CD4-positive, alpha-beta T cell treated with Interleukin-10 for 1 hour (primary cell): ENCODE results near the gene DNAJC24.
A peak's percentile ranks its signal among the peaks of the same experiment; 100 is the strongest.
"Not testable (repeated sequence)": the region's sequence is repeated elsewhere in the genome, so short reads cannot be mapped to it uniquely, and the experiment has no call there.

ENCODE experiments used
- DNase-seq: peaks from one replicate; pipeline ENCODE4 v3.0.0-alpha.2; 2020

The DNAJC24 gene, protein sequence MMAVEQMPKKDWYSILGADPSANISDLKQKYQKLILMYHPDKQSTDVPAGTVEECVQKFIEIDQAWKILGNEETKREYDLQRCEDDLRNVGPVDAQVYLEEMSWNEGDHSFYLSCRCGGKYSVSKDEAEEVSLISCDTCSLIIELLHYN

DNA sequence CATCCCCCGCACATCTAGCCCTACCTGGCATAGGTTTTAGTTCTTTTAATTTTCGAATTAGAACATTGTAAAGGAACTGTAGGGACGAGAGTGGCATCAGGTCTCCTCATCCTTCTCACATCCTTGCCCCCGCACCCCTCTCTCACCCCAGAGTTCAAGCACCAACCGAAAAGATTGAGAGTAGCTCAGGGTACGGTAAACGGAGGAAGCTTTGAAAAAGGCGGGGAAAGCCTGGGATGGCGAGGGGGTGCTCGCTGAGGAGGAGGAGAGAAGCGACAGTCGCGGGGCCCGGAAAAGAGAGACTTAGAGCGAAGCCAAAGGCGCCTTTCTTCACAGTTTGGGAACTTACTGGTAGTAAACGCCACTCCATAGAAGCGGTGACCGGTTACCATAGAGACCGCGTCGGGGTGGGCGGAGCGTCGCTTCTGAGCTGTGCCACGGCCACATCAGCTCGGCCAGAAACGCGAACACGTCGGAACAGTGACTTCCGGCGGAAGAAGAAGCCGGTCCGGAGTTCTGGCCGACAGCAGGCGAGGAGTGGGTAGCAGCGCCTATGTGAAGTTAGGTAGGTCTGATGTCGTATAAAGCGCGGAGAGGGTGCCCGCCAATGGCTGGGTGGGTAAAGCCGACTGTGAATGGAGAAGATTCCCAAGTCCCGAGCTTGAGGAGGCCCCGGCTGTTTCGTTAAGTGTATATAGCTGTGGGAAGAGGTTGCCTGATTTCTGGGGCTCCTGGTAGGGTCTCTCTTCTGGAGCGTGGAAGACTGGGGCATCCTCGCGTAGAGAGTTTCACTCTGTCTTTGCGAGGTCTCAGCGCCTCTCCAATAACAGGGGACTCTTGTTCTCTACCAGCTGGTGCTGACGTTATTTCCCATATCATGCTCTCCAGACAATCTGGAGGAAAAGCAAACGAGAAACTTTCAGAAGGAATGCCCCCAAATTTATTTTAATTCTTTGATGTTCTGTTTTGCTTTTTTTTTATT is at the start of gene DNAJC24, which contains the start of gene DCDC1:
DNAJC24 (plus strand) TSS at position 513 of the 982 bp plus-strand sequence. CDS start 889 bp downstream, outside the sequence.
DCDC1 (minus strand) TSS at position 392 of the 982 bp plus-strand sequence. CDS start 41,459 bp downstream, outside the sequence.
- peak; percentile 95 for DNase-seq

DNA sequence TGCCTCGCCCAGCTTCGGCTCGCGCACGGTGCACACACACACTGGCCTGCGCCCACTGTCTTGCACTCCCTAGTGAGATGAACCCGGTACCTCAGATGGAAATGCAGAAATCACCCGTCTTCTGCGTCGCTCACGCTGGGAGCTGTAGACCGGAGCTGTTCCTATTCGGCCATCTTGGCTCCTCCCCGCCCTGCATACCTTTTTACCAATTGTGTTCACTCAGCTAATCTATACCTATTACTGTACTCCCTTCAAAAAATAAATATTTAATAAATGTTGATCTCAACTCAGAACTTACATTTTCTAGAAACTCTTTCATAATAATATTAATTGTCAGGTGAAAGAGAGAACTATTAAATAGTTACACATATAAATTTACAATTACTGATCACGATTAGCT is 48.2 kb upstream of the DNAJC24 start:
- DNase-seq, result not testable (repeated sequence)

DNA sequence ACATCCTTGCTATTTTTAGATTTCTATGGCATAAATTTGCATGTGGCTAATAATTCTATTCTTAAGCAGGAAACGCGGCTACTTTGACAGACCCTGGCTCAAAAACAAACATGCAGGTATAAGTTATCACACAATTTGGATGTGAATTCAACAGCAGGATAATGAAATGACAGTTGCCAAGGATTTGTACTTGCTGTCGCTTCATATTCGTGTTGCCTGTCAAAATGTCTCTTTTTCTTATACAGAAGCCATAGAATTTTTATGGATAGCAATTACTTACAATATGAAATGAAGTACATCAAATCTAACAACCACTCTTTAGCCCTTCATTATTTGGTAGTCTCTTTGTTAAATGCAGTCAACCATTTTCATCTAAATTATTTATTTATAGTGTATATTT is 46.5 kb upstream of the DNAJC24 start:
- DNase-seq, result no peak

DNA sequence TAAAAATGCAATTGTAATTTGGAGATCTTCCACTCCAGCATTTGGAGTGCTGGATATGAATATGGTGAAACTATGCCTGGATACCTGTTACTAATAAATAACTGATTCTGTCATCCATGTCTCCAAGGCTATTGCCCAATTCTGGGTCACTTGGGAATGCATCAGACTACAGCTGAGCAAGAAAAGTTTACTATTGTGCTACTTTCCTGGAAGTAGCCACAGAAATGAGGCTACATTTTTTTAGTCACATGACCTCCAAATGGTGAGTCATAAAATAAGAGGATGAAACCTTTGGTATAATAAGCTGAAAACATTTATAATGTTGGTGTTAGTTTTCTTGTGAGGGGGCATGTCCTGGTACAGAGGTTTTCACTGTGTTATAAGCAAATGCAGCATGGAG is 44.5 kb upstream of the DNAJC24 start:
- DNase-seq, result no peak

DNA sequence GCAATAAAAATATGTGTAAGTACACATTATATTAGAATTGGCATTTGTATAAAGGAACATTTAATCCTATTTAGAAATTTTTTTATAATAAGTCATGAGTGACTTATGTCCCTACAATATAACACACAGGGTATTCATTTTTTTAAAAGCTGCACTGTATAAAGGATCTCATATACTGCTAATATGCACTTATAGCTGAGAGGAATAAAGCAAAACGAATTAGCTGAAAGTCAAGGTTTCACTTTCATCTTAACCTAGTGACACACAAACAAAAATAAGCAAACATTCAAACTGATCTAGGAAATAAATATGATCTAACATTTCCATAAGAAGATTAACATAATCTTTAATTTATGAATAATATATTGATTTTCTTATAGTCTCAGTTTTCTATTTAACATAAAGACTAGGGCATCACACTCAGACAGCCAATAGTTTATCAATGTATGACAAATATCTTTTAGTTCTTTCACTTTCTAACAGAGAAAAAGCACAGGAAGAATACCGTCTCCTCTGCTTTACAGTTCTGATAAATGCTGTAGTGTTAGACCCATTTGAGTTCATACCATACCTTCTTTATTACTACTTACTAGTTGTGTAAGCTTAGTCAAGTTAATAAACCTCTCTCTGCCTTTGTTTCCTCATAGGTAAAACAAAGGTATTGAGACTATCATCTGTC is 43.1 kb upstream of the DNAJC24 start:
- DNase-seq, result no peak

DNA sequence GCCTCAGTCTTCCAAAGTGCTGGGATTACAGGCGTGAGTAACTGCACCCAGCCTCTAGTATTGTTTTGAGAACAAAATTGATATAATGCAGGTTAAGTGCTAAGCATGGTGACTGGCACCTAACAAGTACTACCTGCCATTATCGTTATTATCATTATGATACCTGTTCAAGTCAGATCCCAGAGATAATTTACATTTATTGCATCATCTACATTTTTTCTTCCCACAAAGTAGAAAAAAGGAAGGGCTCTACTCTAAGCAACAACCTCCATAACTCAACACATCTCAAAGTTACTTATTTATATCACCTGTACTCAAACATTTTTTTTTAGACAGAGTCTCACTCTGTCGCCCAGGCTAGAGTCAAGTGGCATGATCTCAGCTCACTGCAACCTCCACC is 42.2 kb upstream of the DNAJC24 start:
- DNase-seq, result no peak

DNA sequence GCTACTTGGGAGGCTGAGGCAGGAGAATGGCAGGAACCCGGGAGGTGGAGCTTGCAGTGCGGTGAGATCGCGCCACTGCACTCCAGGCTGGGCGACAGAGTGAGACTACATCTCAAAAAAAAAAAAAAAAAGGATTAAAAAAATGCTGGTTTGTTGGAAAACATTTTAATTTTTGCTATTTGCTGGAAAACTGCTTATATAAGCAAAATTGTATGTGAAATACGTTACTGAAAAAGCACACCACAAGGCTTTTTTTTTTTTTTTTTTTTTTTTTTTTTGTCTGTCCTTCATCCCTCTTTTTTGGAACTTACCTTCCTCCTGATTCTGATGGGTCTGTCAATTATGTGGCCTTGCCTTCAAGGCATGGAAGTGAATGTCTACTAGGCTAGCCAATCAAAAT is 41.0 kb upstream of the DNAJC24 start:
- DNase-seq, result no peak

DNA sequence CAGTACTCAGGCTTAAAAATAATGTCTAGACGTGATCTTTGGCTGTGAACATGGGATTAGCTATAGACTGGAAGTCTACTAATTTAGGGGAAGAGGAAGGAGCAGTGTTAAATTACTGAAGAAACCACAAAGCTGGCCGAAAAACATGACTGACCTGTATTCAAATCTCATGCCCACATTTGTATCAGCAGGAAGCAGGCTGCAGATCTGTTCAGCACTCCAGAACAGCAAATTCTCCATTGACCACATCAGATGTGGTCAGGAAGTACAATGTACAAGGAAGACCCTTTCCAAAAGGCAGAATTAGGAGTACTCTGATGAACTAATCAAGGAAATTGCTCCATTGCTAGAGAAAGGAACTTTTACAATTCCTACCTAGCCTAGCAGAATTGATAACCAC is 31.9 kb upstream of the DNAJC24 start:
- no peak for DNase-seq

DNA sequence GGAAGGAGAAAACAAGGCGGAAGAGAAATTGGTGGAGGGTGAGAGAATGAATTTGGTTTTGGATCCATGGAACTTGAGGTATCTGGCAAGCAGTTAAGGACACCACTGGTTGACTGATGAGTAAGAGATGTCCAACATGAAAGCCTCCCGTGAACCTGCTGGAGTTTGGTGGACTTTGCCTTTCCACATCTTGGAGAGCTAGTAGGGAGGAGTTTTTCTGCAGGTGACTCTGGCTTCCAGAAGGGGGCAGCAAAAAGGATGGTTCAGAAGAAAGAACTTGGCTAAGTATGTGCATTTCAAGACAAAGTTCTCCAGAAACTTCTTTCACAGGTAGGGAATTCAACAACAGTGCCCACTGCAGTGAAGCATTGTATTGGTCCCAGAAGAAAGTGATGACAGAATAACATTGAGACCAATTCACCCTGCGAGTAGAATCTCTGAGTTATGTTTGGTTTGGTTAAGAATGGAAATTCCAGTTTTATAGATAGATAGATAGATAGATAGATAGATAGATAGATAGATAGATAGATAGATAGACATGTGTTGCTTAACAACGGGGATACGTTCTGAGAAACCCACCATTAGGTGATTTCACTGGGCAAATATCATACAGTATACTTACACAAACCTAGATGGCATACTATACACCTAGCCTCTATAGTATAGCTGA is 28.6 kb upstream of the DNAJC24 start:
- DNase-seq, result peak; percentile 33

DNA sequence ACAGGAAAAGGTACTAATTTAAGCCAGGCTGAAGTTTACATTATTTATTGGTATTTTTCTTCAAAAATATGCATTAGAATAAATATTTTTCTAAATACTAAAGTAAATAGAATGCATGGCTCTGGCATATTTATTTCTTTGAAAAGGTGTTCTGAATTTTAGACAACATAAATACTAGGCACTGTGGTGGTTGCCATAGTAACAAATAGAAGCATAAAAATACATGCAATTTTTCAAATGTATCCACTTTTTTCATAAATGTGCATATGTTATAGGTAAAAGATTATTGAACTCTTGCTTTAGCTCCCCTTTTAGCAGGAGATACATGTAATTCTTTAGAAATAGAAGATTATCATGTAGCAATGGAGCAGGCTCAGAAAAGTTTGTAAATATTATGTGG is 18.5 kb upstream of the DNAJC24 start:
- no peak for DNase-seq

DNA sequence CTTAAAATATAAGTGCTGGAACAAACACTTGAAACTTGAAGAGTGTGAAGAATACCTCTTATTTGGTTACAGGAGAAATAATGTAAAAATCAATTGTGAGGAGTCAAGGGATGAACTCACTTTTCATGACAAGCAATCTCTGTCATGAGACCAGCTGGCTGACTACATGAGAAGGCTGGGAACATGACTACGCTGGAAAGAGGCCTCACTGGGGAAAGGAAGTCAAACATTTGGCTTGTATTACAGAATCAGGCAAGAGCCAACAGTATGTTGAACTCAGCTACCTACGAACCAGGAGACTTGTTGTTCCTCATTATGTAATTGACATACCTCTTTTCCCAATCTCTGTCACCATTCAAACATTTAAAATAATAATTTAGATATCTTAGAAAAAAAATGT is 14.5 kb upstream of the DNAJC24 start:
- no peak for DNase-seq

DNA sequence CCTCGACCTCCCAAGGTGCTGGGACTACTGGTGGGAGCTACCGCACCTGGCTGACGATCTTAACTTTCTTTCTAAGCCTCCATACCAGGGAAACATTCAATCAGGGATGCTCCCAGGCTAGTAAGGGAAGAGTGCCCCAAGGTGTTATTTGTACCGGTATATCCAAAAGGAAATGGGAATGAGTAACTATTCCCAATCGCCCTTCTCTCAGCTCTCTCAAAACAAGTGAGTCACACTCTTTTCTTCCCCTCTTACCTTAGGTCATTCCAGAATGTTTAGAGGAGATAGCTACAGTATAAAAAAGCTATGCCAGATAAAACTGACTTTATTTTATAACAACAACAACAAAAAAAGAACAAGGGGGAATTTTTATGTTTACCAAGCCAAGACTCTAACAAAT is 13.8 kb upstream of the DNAJC24 start:
- DNase-seq, result no peak

DNA sequence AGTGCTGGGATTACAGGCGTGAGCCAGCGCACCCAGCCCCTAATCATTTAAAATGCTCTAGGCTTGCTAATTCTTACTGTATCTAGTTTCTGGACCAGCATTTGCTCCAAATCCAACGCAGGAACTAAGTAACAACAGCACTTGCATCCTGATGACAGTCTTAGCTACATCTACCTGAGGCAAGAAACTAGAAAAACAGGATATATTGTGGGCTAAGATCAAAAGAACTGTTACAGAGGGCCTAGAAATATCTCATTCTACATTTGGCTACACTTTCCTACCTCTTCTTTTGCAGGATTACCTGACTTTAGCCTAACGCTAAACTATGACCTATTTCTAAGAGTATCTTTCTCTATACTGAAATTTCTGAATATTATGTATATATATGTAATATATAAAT is 7.9 kb upstream of the DNAJC24 start:
- no peak for DNase-seq

DNA sequence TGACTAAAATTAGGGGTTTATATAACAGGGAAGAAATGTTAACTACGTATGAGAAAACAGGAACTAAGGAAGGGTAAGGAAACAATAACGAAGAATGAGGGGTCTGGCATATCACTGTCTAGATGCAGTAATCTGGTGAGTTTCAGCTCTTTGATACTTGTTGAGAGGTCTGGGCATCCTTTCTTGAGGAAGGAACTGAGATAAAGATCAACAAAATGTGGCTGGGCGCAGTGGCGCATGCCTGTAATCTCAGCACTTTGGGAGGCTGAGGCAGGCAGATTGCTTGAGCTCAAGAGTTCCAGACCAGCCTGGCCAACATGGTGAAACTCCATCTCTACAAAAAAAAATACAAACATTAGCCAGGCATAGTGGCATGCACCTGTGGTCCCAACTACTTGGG is 2.9 kb upstream of the DNAJC24 start:
- peak; percentile 51 for DNase-seq

DNA sequence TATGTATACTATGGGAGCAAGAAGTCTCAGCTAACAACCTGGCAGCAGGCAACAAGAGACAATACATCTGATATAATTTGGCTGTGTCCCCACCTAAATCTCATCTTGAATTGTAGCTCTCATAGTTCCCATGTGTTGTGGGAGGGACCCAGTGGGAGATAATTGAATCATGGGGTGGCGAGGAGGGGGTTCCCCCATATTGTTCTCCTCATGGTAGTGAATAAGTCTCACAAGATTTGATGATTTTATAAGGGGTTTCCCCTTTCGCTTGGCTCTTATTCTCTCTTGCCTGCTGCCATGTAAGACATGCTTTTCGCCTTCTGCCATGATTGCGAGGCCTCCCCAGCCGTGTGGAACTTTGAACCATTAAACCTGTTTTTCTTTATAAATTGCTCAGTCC is 6.2 kb downstream of the DNAJC24 start:
- no peak for DNase-seq

DNA sequence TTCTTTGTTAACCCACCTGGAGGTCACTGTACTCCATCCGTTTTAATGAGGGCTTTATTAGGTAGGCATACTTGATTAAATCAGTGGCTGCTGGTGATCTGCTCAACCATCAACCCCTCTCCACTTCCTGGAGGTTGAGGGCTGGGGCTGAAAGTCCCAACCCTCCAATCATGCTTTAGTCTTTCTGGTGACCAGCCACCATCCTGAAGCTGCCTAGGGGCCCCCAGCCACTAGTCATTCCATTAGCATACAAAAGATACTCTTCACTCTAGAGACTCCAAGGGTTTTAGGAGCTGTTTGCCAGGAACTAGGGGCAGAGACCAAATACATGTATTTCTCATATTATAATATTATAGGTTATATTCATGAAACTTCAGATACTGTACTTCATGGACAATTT is 13.5 kb downstream of the DNAJC24 start:
- DNase-seq, result no peak

DNA sequence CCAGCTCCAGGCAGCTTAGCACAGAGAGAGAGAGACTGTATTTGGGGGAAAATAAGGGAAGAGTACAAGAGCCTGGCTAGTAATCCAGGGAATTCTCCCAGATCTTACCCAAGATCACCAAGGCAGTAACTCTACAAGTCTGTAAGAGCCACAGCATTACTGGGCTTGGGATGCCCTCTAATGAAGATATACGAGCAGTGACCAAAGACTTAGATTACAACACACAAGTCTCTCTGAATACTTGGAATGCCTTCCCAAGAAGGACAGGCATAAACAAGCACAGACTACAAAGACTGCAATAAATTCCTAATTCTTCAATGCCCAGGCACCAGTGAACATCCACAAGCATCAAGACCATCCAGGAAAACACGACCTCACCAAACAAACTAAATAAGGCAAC is 17.7 kb downstream of the DNAJC24 start:
- no peak for DNase-seq

DNA sequence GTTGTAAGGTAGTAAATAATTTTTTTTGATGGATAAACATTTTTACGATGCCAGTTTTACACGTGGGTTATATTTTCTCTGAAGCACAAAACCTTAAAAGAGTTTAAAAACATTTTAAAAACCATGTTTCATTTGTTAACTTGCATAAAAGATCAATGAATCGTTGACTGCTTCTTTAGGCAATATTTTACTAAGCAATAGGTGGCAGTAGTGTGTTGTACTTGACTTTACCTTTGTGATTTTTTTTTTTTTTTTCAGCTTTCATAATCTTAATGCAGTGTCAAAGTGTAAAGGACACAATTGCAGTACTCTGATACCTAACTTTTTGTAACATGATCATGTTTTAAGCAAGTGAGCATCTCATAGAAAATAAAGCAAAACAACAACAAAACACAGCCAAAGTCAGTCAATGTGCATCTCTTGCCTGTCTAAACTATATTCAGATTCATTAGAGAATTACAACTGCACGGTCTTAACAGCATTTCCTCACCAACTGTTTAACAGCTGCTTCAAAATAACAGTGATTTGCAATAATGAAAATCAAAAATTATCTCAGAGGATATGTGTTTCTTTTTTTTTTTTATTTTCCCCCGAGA is 27.7 kb downstream of the DNAJC24 start:
- DNase-seq, result peak; percentile 31

DNA sequence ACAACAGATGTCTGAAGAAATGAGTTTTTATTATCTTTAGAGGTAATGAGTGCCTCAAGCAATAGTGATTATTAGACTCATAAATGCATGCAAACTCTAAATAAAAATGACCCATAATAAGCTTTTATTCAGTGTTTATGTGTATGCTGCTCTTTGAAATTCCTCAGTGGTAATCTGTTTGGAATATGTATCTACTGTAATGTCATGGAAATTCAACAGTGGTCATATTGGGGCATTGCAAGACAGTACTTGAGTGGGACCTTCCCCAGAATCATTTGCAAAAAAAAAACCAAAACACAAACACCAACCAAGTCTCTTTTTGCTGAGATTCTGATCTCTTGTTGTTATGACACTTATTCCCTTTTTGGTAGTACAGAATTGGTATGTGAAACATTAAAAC is 35.0 kb downstream of the DNAJC24 start:
- no peak for DNase-seq

DNA sequence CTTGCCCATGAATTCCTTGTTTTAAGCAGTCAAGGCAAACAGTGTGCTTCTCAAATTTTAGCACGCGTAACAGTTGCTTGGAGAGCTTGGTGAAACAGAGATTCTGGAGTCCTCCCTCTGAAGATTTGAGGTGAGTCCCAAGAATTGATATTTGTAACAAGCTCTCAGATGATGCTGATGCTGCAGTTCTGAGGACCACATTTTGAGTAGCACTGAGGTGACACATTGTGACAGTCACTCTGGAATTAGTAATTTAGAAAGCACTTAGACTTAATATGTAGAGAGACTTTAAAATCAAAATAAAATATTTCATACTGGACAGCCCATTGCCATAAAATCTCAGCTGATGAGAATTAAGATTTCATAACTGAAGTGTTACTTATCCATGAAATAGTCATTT is 38.5 kb downstream of the DNAJC24 start:
- DNase-seq, result no peak

DNA sequence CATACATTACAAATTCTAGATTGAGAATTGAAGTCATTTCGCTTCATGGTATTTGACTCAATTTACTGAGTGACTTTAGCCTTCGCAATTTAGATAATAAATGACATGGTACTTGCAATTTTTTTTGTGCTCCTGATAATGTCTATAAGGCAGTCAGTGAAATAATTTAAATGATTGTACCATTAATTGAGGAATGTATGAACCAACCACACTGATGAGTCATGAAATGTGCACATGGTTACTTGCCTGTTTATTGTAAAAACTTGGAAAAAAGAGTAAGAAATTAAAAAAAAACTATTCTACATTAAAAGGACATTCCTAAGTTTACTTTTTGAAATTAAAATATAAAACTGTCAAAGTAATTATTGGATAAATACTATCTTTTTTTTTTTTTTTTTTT is 43.3 kb downstream of the DNAJC24 start:
- no peak for DNase-seq

DNA sequence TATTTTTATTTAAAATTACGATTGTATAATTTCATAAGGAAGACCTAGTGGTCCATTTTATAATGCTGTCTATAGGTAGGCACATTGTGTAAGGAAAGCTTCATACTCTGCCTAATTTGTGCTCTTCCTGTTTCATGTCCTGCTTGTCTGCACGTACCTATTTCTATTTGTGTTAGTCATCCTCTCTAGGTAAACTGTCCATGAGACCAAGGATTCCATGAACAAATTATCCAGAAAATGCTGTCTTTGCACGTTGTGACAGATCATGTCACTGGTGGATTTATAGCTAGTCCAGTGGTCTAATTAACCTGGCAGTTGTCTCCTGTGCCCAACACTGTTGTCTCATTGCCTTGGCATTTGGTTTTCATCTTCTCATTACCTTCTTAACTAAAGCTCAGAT is 44.7 kb downstream of the DNAJC24 start:
- no peak for DNase-seq

DNA sequence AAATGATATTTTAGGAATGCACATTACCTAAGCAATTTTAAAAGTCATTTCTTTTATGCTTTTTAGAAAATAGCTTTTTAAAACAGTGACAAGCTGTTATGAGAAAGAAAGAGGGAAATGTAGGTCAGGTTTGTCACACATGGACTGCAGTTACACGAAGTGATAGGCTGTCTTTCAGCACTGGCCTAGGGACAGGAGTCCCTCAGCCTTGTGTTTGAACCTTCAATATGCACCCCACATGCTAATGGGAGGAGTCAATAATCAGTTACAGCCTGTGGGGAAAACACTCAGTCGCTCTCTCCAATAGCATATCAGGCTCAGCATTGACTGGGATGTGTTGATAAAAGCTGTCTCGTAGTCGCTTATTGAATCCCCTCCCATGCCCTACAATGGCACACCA is 45.8 kb downstream of the DNAJC24 start:
- DNase-seq, result no peak
